ENCODE measurements around the gene COX17.

- TF ChIP-seq CTCF (IDR thresholded peaks at IDR 0.05) (no peak), POLR2A (IDR thresholded peaks at IDR 0.05) (no peak)
These were observed 51.6 kb downstream of the COX17 start for GRCh38 chr3:119625451-119626153.

All from uterus (tissue), 2 donors.